ENCODE results near the gene PGM2L1.

GRCh38 chr11:74332291-74332690 is 65.9 kb downstream of the PGM2L1 start:
- TF ChIP-seq CTCF (IDR thresholded peaks at IDR 0.05), result no peak
- no peak for TF ChIP-seq POLR2A (IDR thresholded peaks at IDR 0.05)
